HepG2 (cell line): ENCODE results near the gene DRC7. TPM values are rescaled to one million over a fixed set of nuclear protein-coding genes. Genes with fewer than 3 reads are reported as not detected.

Source experiments
- ASH2L ChIP-seq: fragments of 300-600, 200-600 bp; sonication (generic); IDR thresholded peaks from 2 replicates; pipeline ENCODE4 v1.7.0; 2017; ENCODE audit warnings: low read depth, mild to moderate bottlenecking, moderate library complexity, mixed read lengths, low read length; ENCODE audit not compliant: insufficient read length
- CREB3 ChIP-seq: sonication (generic); formaldehyde crosslinking; IDR thresholded peaks from 2 replicates; pipeline ENCODE4 v1.5.0; 2020; ENCODE audit warnings: missing genetic modification reagents
- GATA4 ChIP-seq: sonication (generic); IDR thresholded peaks from 2 replicates; pipeline ENCODE4 v1.6.1; 2016; ENCODE audit warnings: antibody characterized with exemption, low read depth, borderline replicate concordance
- IKZF1 ChIP-seq: fragments of 450-650 bp; IDR thresholded peaks from 2 replicates; pipeline ENCODE4 v1.7.1; 2016
- IKZF4 ChIP-seq: sonication (generic); formaldehyde crosslinking; IDR thresholded peaks from 2 replicates; pipeline ENCODE4 v1.5.1; 2020; ENCODE audit warnings: borderline replicate concordance, mild to moderate bottlenecking, low read depth, missing genetic modification reagents; ENCODE audit errors: not compliant biosample characterization
- IRX3 ChIP-seq: sonication (generic); formaldehyde crosslinking; IDR thresholded peaks from 2 replicates; pipeline ENCODE4 v1.8.1; 2023; ENCODE audit warnings: mild to moderate bottlenecking, low read depth, missing genetic modification reagents, borderline replicate concordance
- NFKBIZ ChIP-seq: IDR thresholded peaks from 2 replicates; pipeline ENCODE4 v1.6.1; 2018; ENCODE audit warnings: missing genetic modification reagents, missing compliant biosample characterization
- NR3C1 ChIP-seq: sonication (generic); formaldehyde crosslinking; IDR thresholded peaks from 2 replicates; pipeline ENCODE4 v1.4.0; 2020; ENCODE audit warnings: missing genetic modification reagents
- PITX1 ChIP-seq: sonication (generic); formaldehyde crosslinking; IDR thresholded peaks from 2 replicates; pipeline ENCODE4 v1.5.1; 2020; ENCODE audit warnings: mild to moderate bottlenecking, missing genetic modification reagents
- SMC3 ChIP-seq: IDR thresholded peaks from 2 replicates; pipeline ENCODE4 v1.6.1; 2011; ENCODE audit warnings: low read length, improper control_type of control experiment
- TBL1XR1 ChIP-seq: fragments of 150-350 bp; IDR thresholded peaks from 2 replicates; pipeline ENCODE4 v1.6.1; 2014; ENCODE audit warnings: borderline replicate concordance, low read length; ENCODE audit not compliant: partially characterized antibody
- TBX3 ChIP-seq: fragments of 450-650 bp; IDR thresholded peaks from 2 replicates; pipeline ENCODE4 v1.6.1; 2017; ENCODE audit warnings: antibody characterized with exemption, mild to moderate bottlenecking, inconsistent platforms, borderline replicate concordance
- TCF7 ChIP-seq: sonication (generic); IDR thresholded peaks from 2 replicates; pipeline ENCODE4 v1.6.1; 2016; ENCODE audit warnings: antibody characterized with exemption, low read depth
- THYN1 ChIP-seq: sonication (generic); formaldehyde crosslinking; IDR thresholded peaks from 2 replicates; pipeline ENCODE4 v1.8.1; 2023; ENCODE audit warnings: low read depth, mild to moderate bottlenecking, moderate library complexity, missing genetic modification reagents, borderline replicate concordance
- ZFP36L2 ChIP-seq: sonication (generic); formaldehyde crosslinking; IDR thresholded peaks from 2 replicates; pipeline ENCODE4 v1.4.0; 2020; ENCODE audit warnings: missing genetic modification reagents
- ZFP82 ChIP-seq: sonication (generic); formaldehyde crosslinking; IDR thresholded peaks from 2 replicates; pipeline ENCODE4 v1.5.1; 2020; ENCODE audit warnings: mild to moderate bottlenecking, missing genetic modification reagents, borderline replicate concordance
- ZNF234 ChIP-seq: sonication (generic); formaldehyde crosslinking; conservative IDR thresholded peaks from 2 replicates; pipeline ENCODE4 v1.5.1; 2020; ENCODE audit warnings: mild to moderate bottlenecking, missing genetic modification reagents
- ZNF468 ChIP-seq: sonication (generic); formaldehyde crosslinking; IDR thresholded peaks from 2 replicates; pipeline ENCODE4 v1.8.0; 2022; ENCODE audit warnings: mild to moderate bottlenecking, moderate library complexity, missing genetic modification reagents
- ZNF496 ChIP-seq: sonication (generic); formaldehyde crosslinking; IDR thresholded peaks from 2 replicates; pipeline ENCODE4 v1.8.1; 2023; ENCODE audit warnings: mild to moderate bottlenecking, moderate library complexity, missing genetic modification reagents; ENCODE audit not compliant: insufficient replicate concordance
- ZNF556 ChIP-seq: sonication (generic); formaldehyde crosslinking; IDR thresholded peaks from 2 replicates; pipeline ENCODE4 v1.4.0; 2020; ENCODE audit warnings: mild to moderate bottlenecking, missing genetic modification reagents, borderline replicate concordance
- ZNF746 ChIP-seq: sonication (generic); formaldehyde crosslinking; IDR thresholded peaks from 2 replicates; pipeline ENCODE4 v1.8.0; 2022; ENCODE audit warnings: mild to moderate bottlenecking, missing genetic modification reagents
- ZNF777 ChIP-seq: sonication (generic); formaldehyde crosslinking; IDR thresholded peaks from 2 replicates; pipeline ENCODE4 v1.4.0; 2020; ENCODE audit warnings: missing genetic modification reagents
- ZNF839 ChIP-seq: sonication (generic); formaldehyde crosslinking; IDR thresholded peaks from 2 replicates; pipeline ENCODE4 v1.4.0; 2020; ENCODE audit warnings: missing genetic modification reagents, mild to moderate bottlenecking, borderline replicate concordance
- ZNF879 ChIP-seq: sonication (generic); formaldehyde crosslinking; IDR thresholded peaks from 2 replicates; pipeline ENCODE4 v1.8.1; 2023; ENCODE audit warnings: missing genetic modification reagents
- ZSCAN29 ChIP-seq: sonication (generic); formaldehyde crosslinking; conservative IDR thresholded peaks from 2 replicates; pipeline ENCODE4 v1.4.0; 2020; ENCODE audit warnings: mild to moderate bottlenecking, missing genetic modification reagents
- polyA plus RNA-seq, 8 experiments: library from polyadenylated mRNA; depleted of rRNA in 3 of 8; stranded (reverse) in 7 of 8; unstranded in 1 of 8; fragments of >200 nt; fragmentation: Illumina TruSeq in 4 of 8; extraction: Trizol in 4 of 8; gene quantifications; 2 replicates each; pipeline versions ENCODE4 v1.2.1 to v1.2.3, GENCODE V29; 2011 to 2016; ENCODE audit warnings: low read depth in 4 of 8, missing spikeins in 1 of 8, mixed read lengths in 1 of 8; ENCODE audit not compliant: insufficient read depth in 1 of 8
- total RNA-seq, 5 experiments: library from RNA; depleted of rRNA; stranded (reverse); fragments of >200 nt; fragmentation: Illumina TruSeq; extraction: Trizol; gene quantifications; 2 replicates each; pipeline ENCODE4 v1.2.3, GENCODE V29; 2016; ENCODE audit warnings: low read depth in 1 of 5
- TF ChIP-seq, protein P1 (sequence below): sonication (generic); formaldehyde crosslinking; IDR thresholded peaks from 2 replicates; pipeline ENCODE4 v1.4.0; 2020; ENCODE audit warnings: mild to moderate bottlenecking, missing genetic modification reagents
- TF ChIP-seq, protein P2 (sequence below): sonication (generic); formaldehyde crosslinking; IDR thresholded peaks from 2 replicates; pipeline ENCODE4 v1.4.0; 2020; ENCODE audit warnings: missing genetic modification reagents
- TF ChIP-seq, protein P3 (sequence below): sonication (generic); formaldehyde crosslinking; IDR thresholded peaks from 2 replicates; pipeline ENCODE4 v1.5.1; 2020; ENCODE audit warnings: missing genetic modification reagents, mild to moderate bottlenecking, borderline replicate concordance

Gene DRC7
- total and polyA plus RNA-seq, 2 of the 13 experiments (the other 11 are each of a cell fraction or from before 2014, with no cell fraction given) = 2.7 to 3.4 TPM

DNA sequence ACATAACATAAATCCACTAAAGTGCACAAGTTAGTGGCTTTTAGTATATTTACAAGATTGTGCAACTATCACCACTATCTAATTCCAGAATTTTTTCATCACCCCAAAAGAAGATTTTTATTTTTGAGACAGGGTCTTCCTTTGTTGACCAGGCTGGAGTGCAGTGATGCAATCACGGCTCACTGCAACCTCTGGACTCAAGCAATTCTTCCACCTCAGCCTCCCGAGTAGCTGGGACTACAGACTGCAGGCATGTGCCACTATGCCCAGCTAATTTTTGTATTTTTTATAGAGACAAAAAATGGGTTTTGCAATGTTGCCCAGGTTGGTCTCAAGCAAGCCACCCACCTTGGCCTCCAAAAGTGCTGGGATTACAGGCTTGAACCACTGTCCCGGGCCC is 15.1 kb downstream of the DRC7 start (continued):
- TF ChIP-seq ZNF468 (CRISPR knock-in tag) (no peak), PITX1 (peak; percentile 50; the same call in 1 of the 2 replicates), ZNF777 (no peak), ZSCAN29 (0 out of 2 replicates have a peak, but pooled peaks have one; percentile 37), TCF7 (no peak), ZNF879 (no peak), NFKBIZ (peak; percentile 47; the same call in 1 of the 2 replicates), ZFP36L2 (no peak), NR3C1 (CRISPR knock-in tag) (no peak), IKZF4 (CRISPR knock-in tag) (no peak), ASH2L (no peak), CREB3 (CRISPR knock-in tag) (no peak), ZNF234 (no peak), THYN1 (CRISPR knock-in tag) (no peak), ZFP82 (CRISPR knock-in tag) (no peak), ZNF496 (CRISPR knock-in tag) (no peak), IKZF1 (no peak), TBL1XR1 (no peak), ZNF746 (CRISPR knock-in tag) (no peak), SMC3 (no peak), ZNF839 (CRISPR knock-in tag) (no peak), TBX3 (no peak), IRX3 (CRISPR knock-in tag) (no peak), GATA4 (no peak), ZNF556 (CRISPR knock-in tag) (0 out of 2 replicates have a peak, but pooled peaks have one; percentile 47)
- TF ChIP-seq, protein P1, sequence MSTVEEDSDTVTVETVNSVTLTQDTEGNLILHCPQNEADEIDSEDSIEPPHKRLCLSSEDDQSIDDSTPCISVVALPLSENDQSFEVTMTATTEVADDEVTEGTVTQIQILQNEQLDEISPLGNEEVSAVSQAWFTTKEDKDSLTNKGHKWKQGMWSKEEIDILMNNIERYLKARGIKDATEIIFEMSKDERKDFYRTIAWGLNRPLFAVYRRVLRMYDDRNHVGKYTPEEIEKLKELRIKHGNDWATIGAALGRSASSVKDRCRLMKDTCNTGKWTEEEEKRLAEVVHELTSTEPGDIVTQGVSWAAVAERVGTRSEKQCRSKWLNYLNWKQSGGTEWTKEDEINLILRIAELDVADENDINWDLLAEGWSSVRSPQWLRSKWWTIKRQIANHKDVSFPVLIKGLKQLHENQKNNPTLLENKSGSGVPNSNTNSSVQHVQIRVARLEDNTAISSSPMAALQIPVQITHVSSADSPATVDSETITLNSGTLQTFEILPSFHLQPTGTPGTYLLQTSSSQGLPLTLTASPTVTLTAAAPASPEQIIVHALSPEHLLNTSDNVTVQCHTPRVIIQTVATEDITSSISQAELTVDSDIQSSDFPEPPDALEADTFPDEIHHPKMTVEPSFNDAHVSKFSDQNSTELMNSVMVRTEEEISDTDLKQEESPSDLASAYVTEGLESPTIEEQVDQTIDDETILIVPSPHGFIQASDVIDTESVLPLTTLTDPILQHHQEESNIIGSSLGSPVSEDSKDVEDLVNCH (CRISPR knock-in tag) = no peak
- TF ChIP-seq, protein P2, sequence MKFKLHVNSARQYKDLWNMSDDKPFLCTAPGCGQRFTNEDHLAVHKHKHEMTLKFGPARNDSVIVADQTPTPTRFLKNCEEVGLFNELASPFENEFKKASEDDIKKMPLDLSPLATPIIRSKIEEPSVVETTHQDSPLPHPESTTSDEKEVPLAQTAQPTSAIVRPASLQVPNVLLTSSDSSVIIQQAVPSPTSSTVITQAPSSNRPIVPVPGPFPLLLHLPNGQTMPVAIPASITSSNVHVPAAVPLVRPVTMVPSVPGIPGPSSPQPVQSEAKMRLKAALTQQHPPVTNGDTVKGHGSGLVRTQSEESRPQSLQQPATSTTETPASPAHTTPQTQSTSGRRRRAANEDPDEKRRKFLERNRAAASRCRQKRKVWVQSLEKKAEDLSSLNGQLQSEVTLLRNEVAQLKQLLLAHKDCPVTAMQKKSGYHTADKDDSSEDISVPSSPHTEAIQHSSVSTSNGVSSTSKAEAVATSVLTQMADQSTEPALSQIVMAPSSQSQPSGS = peak; percentile 86
- TF ChIP-seq, protein P3, sequence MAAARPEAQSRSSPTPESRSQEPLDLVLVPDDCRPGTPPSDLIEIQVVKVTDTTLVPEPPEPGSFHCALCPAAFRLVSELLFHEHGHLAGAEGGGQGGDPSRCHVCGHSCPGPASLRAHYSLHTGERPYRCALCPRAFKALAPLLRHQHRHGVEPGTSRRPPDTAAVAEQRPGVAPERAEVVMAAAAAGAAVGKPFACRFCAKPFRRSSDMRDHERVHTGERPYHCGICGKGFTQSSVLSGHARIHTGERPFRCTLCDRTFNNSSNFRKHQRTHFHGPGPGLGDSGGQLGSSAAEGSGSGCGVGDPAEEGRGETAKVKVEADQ (CRISPR knock-in tag) = no peak
